ENCODE data around the gene SLC25A2. TPM values are rescaled to one million over a fixed set of nuclear protein-coding genes. Genes with fewer than 3 reads are reported as not detected.
A peak's percentile ranks its signal among the peaks of the same experiment; 100 is the strongest.

Gene SLC25A2
- total and polyA plus RNA-seq, 4 experiments from 2014 or later, result 0.38 to 0.91 TPM; not detected in 2

- Mint-ChIP-seq H3K4me1 (peaks cover 5 to 11% (median 6%) of the 10 kb centered on the region in 4 donors), H3K4me3 (no peak overlapping the region), H3K27me3 (peaks cover 35 to 37% of the 10 kb centered on the region in 2 donors), H3K36me3 (peaks cover 11 to 16% of the 10 kb centered on the region in 2 donors), H3K27ac (no peak overlapping the region), H3K9me3 (peaks cover 2 to 66% (median 52%) of the 10 kb centered on the region in 8 donors)
- CTCF ChIA-PET (ENCODE audit: partially characterized antibody), result interaction anchor here (0.6 to 4.4 kb wide), 6 partner anchors 9 to 207 kb away, joined by 3 to 29 read pairs (median 6); partner anchors contain the start of gene TAF7
- Histone ChIP-seq H3K4me3 (ENCODE audit: low read length in 2 of 2) (no peak overlapping the region), H3K9me3 (ENCODE audit: control insufficient read depth in 1 of 2, low read length in 2 of 2) (peaks cover 0 to 8% of the 10 kb centered on the region in 2 donors), H3K4me1 (ENCODE audit: insufficient read depth, low read length) (no peaks in the 10 kb centered on the region), H3K27me3 (ENCODE audit: insufficient read depth, low read length) (no peaks in the 10 kb centered on the region), H3K36me3 (ENCODE audit: insufficient read depth, low read length) (no peaks in the 10 kb centered on the region), H3K27ac (ENCODE audit: low read depth, low read length) (no peak overlapping the region)
- POLR2A ChIA-PET (ENCODE audit: partially characterized antibody), result interaction anchor here (1.4 kb wide), 1 partner anchor 8 kb away, joined by 8 read pairs; the partner anchor contains the start of gene TAF7
- no peak for DNase-seq
- intact Hi-C loops (cut with micrococcal nuclease), result loop anchor here (10.0 kb wide), 2 partner anchors 87 to 1223 kb away; partner anchors contain the start of genes PCDHGA10 and PCDHGB7
Observed at GRCh38 chr5:141328231-141328630, 24.4 kb upstream of the SLC25A2 start.

- peaks cover 0 to 65% (median 52%) of the 10 kb centered on the region in 8 donors for H3K9me3 Mint-ChIP-seq
- Histone ChIP-seq H3K4me3 (ENCODE audit: low read length in 2 of 2) (peak overlapping the region; percentile 26 to 50), H3K27ac (ENCODE audit: low read depth, low read length) (peak overlapping the region; percentile 37)
Observed at GRCh38 chr5:141326088-141326854, 22.4 kb upstream of the SLC25A2 start.

GRCh38 chr5:141322261-141322660, 18.4 kb upstream of the SLC25A2 start:
- CTCF ChIA-PET (ENCODE audit: partially characterized antibody), result interaction anchor here (1.0 kb wide), 1 partner anchor 190 kb away, joined by 3 read pairs; no protein-coding TSS in a partner anchor
- H3K9me3 Mint-ChIP-seq, result peaks cover 9 to 71% (median 62%) of the 10 kb centered on the region in 8 donors
- peaks cover 22 to 43% (median 31%) of the 10 kb centered on the region in 4 donors for H3K4me1 Mint-ChIP-seq
- Histone ChIP-seq H3K4me1 (ENCODE audit: insufficient read depth, low read length) (peaks cover 15% of the 10 kb centered on the region), H3K9me3 (ENCODE audit: control insufficient read depth in 1 of 2, low read length in 2 of 2) (peaks cover 19 to 28% of the 10 kb centered on the region in 2 donors), H3K36me3 (ENCODE audit: insufficient read depth, low read length) (peaks cover 19% of the 10 kb centered on the region), H3K27ac (ENCODE audit: low read depth, low read length) (no peak overlapping the region), H3K4me3 (ENCODE audit: low read length in 2 of 2) (no peak overlapping the region), H3K27me3 (ENCODE audit: insufficient read depth, low read length) (no peaks in the 10 kb centered on the region)
- POLR2A ChIA-PET (ENCODE audit: partially characterized antibody), result no interaction called here
- peak overlapping the region in 1 of 7 donors; percentile 93 for H3K27ac Mint-ChIP-seq
- no peak for DNase-seq
- H3K4me3 Mint-ChIP-seq, result peak overlapping the region in 3 of 8 donors; percentile 13 to 54 (median 53)
- H3K27me3 Mint-ChIP-seq, result peaks cover 8 to 11% of the 10 kb centered on the region in 2 donors
- intact Hi-C loops (cut with micrococcal nuclease), result loop anchor here (5.0 to 10.0 kb wide), 3 partner anchors 93 to 1217 kb away; partner anchors contain the start of genes PCDHGA10 and PCDHGB7
- peaks cover 36 to 43% of the 10 kb centered on the region in 2 donors for H3K36me3 Mint-ChIP-seq

More at GRCh38 chr5:141326088-141326854, 22.4 kb upstream of the SLC25A2 start:
- CTCF ChIA-PET (ENCODE audit: partially characterized antibody), result interaction anchor here (0.6 to 4.2 kb wide), 11 partner anchors 10 to 241 kb away, joined by 3 to 20 read pairs (median 3); no protein-coding TSS in a partner anchor
- peak; percentile 67 to 80 (median 71) for DNase-seq
- Mint-ChIP-seq H3K27ac (peak overlapping the region; percentile 36 to 98 (median 94)), H3K36me3 (peaks cover 8 to 17% of the 10 kb centered on the region in 2 donors), H3K4me3 (peak overlapping the region; percentile 91 to 97 (median 94)), H3K4me1 (peaks cover 5 to 11% (median 8%) of the 10 kb centered on the region in 4 donors), H3K27me3 (peaks cover 23 to 28% of the 10 kb centered on the region in 2 donors)
- intact Hi-C loops (cut with micrococcal nuclease), result loop anchor here (1.0 to 10.0 kb wide), 5 partner anchors 89 to 1221 kb away; partner anchors contain the start of genes PCDHGA10 and PCDHGB7
- Histone ChIP-seq H3K36me3 (ENCODE audit: insufficient read depth, low read length) (no peaks in the 10 kb centered on the region), H3K4me1 (ENCODE audit: insufficient read depth, low read length) (peaks cover 2% of the 10 kb centered on the region), H3K9me3 (ENCODE audit: control insufficient read depth in 1 of 2, low read length in 2 of 2) (peaks cover 0 to 10% of the 10 kb centered on the region in 2 donors), H3K27me3 (ENCODE audit: insufficient read depth, low read length) (no peaks in the 10 kb centered on the region)
- POLR2A ChIA-PET (ENCODE audit: partially characterized antibody), result no interaction called here

GRCh38 chr5:141320225-141321169, 16.6 kb upstream of the SLC25A2 start, which contains the start of gene TAF7:
TAF7 (minus strand) TSS chr5:141320784; CDS start chr5:141320044, 740 bp downstream.
- CTCF ChIA-PET (ENCODE audit: partially characterized antibody), result interaction anchor here (0.6 to 4.8 kb wide), 22 partner anchors 9 to 610 kb away, joined by 3 to 38 read pairs (median 4); partner anchors contain the start of genes PCDHB14, PCDHGA1, PCDHGA10 and PCDHGA11

GRCh38 chr5:141319699-141320098, 15.8 kb upstream of the SLC25A2 start:
- ChIA-PET CTCF (ENCODE audit: partially characterized antibody) (interaction anchor here (0.7 to 4.8 kb wide), 18 partner anchors 8 to 609 kb away, joined by 3 to 38 read pairs (median 4); partner anchors contain the start of genes PCDHGA1, PCDHGA10, PCDHGA11 and PCDHGB1), POLR2A (ENCODE audit: partially characterized antibody) (interaction anchor here (0.6 to 2.6 kb wide), 15 partner anchors 9 to 918 kb away, joined by 3 to 27 read pairs (median 6); partner anchors contain the start of genes ANKHD1, DIAPH1, HDAC3 and IK)
- H3K4me1 Mint-ChIP-seq, result peaks cover 21 to 32% (median 28%) of the 10 kb centered on the region in 4 donors
- Histone ChIP-seq H3K4me1 (ENCODE audit: insufficient read depth, low read length) (peaks cover 15% of the 10 kb centered on the region), H3K27ac (ENCODE audit: low read depth, low read length) (no peak overlapping the region), H3K27me3 (ENCODE audit: insufficient read depth, low read length) (no peaks in the 10 kb centered on the region), H3K9me3 (ENCODE audit: control insufficient read depth in 1 of 2, low read length in 2 of 2) (peaks cover 19 to 39% of the 10 kb centered on the region in 2 donors), H3K4me3 (ENCODE audit: low read length in 2 of 2) (peak overlapping the region; percentile 54 to 77), H3K36me3 (ENCODE audit: insufficient read depth, low read length) (peaks cover 19% of the 10 kb centered on the region)
- no peak for DNase-seq
- peaks cover 0 to 2% of the 10 kb centered on the region in 2 donors for H3K27me3 Mint-ChIP-seq
- peaks cover 47 to 48% of the 10 kb centered on the region in 2 donors for H3K36me3 Mint-ChIP-seq
- intact Hi-C loops (cut with micrococcal nuclease), result loop anchor here (1.0 to 10.0 kb wide), 9 partner anchors 95 to 1215 kb away; partner anchors contain the start of genes ANKHD1, DIAPH1, PCDHGA10 and PCDHGB7
- H3K9me3 Mint-ChIP-seq, result peaks cover 14 to 83% (median 73%) of the 10 kb centered on the region in 8 donors
- H3K4me3 Mint-ChIP-seq, result peak overlapping the region; percentile 90 to 99 (median 98)
- peak overlapping the region in 5 of 7 donors; percentile 93 to 100 (median 99) for H3K27ac Mint-ChIP-seq

More at GRCh38 chr5:141320225-141321169, 16.6 kb upstream of the SLC25A2 start, which contains the start of gene TAF7:
- POLR2A ChIA-PET (ENCODE audit: partially characterized antibody), result interaction anchor here (0.5 to 2.6 kb wide), 22 partner anchors 8 to 1386 kb away, joined by 3 to 27 read pairs (median 5); partner anchors contain the start of genes ANKHD1, DIAPH1, HDAC3 and IK
- DNase-seq, result peak; percentile 92 to 93 (median 93)
- no peaks in the 10 kb centered on the region for H3K27me3 ChIP-seq (ENCODE audit: insufficient read depth, low read length)
- peaks cover 39 to 40% of the 10 kb centered on the region in 2 donors for H3K36me3 Mint-ChIP-seq
- peak within 1 kb of the TSS; percentile 93 to 100 (median 97) for H3K27ac Mint-ChIP-seq
- peaks cover 10 to 75% (median 67%) of the 10 kb centered on the region in 8 donors for H3K9me3 Mint-ChIP-seq
- H3K4me3 ChIP-seq (ENCODE audit: low read length in 2 of 2), result peak within 1 kb of the TSS; percentile 54 to 77
- H3K27ac ChIP-seq (ENCODE audit: low read depth, low read length), result peak within 1 kb of the TSS; percentile 97
- intact Hi-C loops (cut with micrococcal nuclease), result loop anchor here (1.0 to 10.0 kb wide), 9 partner anchors 94 to 1216 kb away; partner anchors contain the start of genes ANKHD1, DIAPH1, PCDHGA10 and PCDHGB7
- H3K4me1 ChIP-seq (ENCODE audit: insufficient read depth, low read length), result peaks cover 15% of the 10 kb centered on the region
- peaks cover 19% of the 10 kb centered on the region for H3K36me3 ChIP-seq (ENCODE audit: insufficient read depth, low read length)
- peaks cover 0 to 2% of the 10 kb centered on the region in 2 donors for H3K27me3 Mint-ChIP-seq
- H3K4me1 Mint-ChIP-seq, result peaks cover 20 to 32% (median 26%) of the 10 kb centered on the region in 4 donors
- peak within 1 kb of the TSS; percentile 90 to 99 (median 98) for H3K4me3 Mint-ChIP-seq
- peaks cover 19 to 31% of the 10 kb centered on the region in 2 donors for H3K9me3 ChIP-seq (ENCODE audit: control insufficient read depth in 1 of 2, low read length in 2 of 2)

Measured in CD4-positive, alpha-beta memory T cell (primary cell).